NAMALWA (cell line): Measurements from ENCODE around the gene COX7C.

Experiments used
- DNase-seq: peaks from one replicate; pipeline ENCODE4 v3.0.0-alpha.2; 2015; ENCODE audit warnings: low spot score

The COX7C gene

GRCh38 chr5:86664173-86664572 lies 46.4 kb downstream of the COX7C start:
- DNase-seq = no peak

- no peak for DNase-seq
Measured at GRCh38 chr5:86665984-86666760, 48.4 kb downstream of the COX7C start.

- no peak for DNase-seq
Measured at GRCh38 chr5:86666981-86667380, 49.2 kb downstream of the COX7C start.
